Brain microvascular endothelial cell (primary cell): ENCODE data around the gene MFAP4.
A peak's percentile ranks its signal among the peaks of the same experiment; 100 is the strongest.

Source experiments
- DNase-seq: peaks from one replicate; pipeline ENCODE4 v3.0.0-alpha.2; 2020
- H3K27ac ChIP-seq: fragments of 250-450 bp; sonication (Bioruptor Pico); 2 replicates; pipeline ENCODE4 v1.5.1; 2020; ENCODE audit warnings: mild to moderate bottlenecking, moderate library complexity
- H3K27me3 ChIP-seq: fragments of 250-450 bp; sonication (Bioruptor Pico); replicated peaks from 2 replicates; pipeline ENCODE4 v1.5.1; 2020; ENCODE audit warnings: mild to moderate bottlenecking
- H3K36me3 ChIP-seq: fragments of 250-450 bp; sonication (Bioruptor Pico); replicated peaks from 2 replicates; pipeline ENCODE4 v1.5.1; 2020; ENCODE audit warnings: mild to moderate bottlenecking
- H3K4me3 ChIP-seq: 2 replicates; pipeline ENCODE4 v1.5.1; 2011; ENCODE audit warnings: low read depth, mild to moderate bottlenecking, control low read depth, low read length, moderate library complexity
- CTCF ChIP-seq: IDR thresholded peaks from 2 replicates; pipeline ENCODE4 v1.5.1; 2011; ENCODE audit warnings: low read depth, mild to moderate bottlenecking, moderate library complexity, low read length, control low read depth, inconsistent platforms; ENCODE audit errors: missing control alignments
- in situ Hi-C: cut with HindIII; loops from 2 replicates; pipeline ENCODE4 v1.10.0; 2017; ENCODE audit warnings: low sequenced_read_pairs, low pct_ligation_motif_present

Gene MFAP4

GRCh38 chr17:19341641-19342610, 45.1 kb downstream of the MFAP4 start:
- Histone ChIP-seq H3K4me3 (no peak overlapping the region), H3K27ac (no peak overlapping the region), H3K36me3 (no peaks in the 10 kb centered on the region), H3K27me3 (no peaks in the 10 kb centered on the region)
- DNase-seq, result no peak
- in situ Hi-C loops, result no loop called here
- TF ChIP-seq CTCF, result no peak

GRCh38 chr17:19341211-19341631, 45.8 kb downstream of the MFAP4 start:
- Histone ChIP-seq H3K27ac (no peak overlapping the region), H3K27me3 (no peaks in the 10 kb centered on the region), H3K4me3 (no peak overlapping the region), H3K36me3 (no peaks in the 10 kb centered on the region)
- no peak for DNase-seq
- in situ Hi-C loops, result no loop called here
- TF ChIP-seq CTCF, result no peak

- no peak for DNase-seq
- Histone ChIP-seq H3K27ac (no peak overlapping the region), H3K27me3 (no peaks in the 10 kb centered on the region), H3K36me3 (no peaks in the 10 kb centered on the region), H3K4me3 (no peak overlapping the region)
- TF ChIP-seq CTCF, result no peak
- in situ Hi-C loops, result no loop called here
These were observed 47.6 kb downstream of the MFAP4 start for GRCh38 chr17:19339341-19339815.

- DNase-seq, result no peak
- TF ChIP-seq CTCF, result peak; percentile 85
- no peak overlapping the region for H3K27ac ChIP-seq
- no peak overlapping the region for H3K4me3 ChIP-seq
- no peaks in the 10 kb centered on the region for H3K27me3 ChIP-seq
- in situ Hi-C loops, result no loop called here
- no peaks in the 10 kb centered on the region for H3K36me3 ChIP-seq
These were observed 48.7 kb downstream of the MFAP4 start for GRCh38 chr17:19338031-19338990.

GRCh38 chr17:19337712-19338023, 49.3 kb downstream of the MFAP4 start:
- DNase-seq, result no peak
- Histone ChIP-seq H3K4me3 (no peak overlapping the region), H3K27me3 (no peaks in the 10 kb centered on the region), H3K36me3 (no peaks in the 10 kb centered on the region), H3K27ac (no peak overlapping the region)
- TF ChIP-seq CTCF, result no peak
- in situ Hi-C loops, result no loop called here
